GM12878 (cell line): ENCODE measurements around the gene RALGPS1. TPM values are rescaled to one million over a fixed set of nuclear protein-coding genes. Genes with fewer than 3 reads are reported as not detected.

Experiments
- ATAC-seq: fragments of 200-7000 bp; cut with Tn5 transposase; 3 replicates; pipeline ENCODE4 v1.9.1; 2020; ENCODE audit warnings: mild to moderate bottlenecking, moderate library complexity
- BruUV-seq: library from RNA; stranded (reverse); fragments of 400-500 nt; replicated peaks from 2 replicates; lab custom pipeline; 2021; lab: Mats Ljungman, UMichigan
- CTCF ChIA-PET: fragments of 300-600 bp; sonication (Branson Sonifier 250); formaldehyde crosslinking; extraction: SDS; loops from one replicate; lab custom pipeline; 2021; ENCODE audit warnings: inconsistent platforms; lab: Yijun Ruan, JAX
- POLR2A ChIA-PET: fragments of 350-600 bp; formaldehyde crosslinking; extraction: SDS; loops from one replicate; lab custom pipeline; 2021; ENCODE audit warnings: inconsistent platforms; lab: Charles Lee
- RAD21 ChIA-PET: fragments of 300-600 bp; sonication (Branson Sonifier 250); formaldehyde crosslinking; loops from one replicate; lab custom pipeline; 2023; ENCODE audit warnings: antibody characterized with exemption; ENCODE audit not compliant: unreplicated experiment; lab: Charles Lee
- SMC1A ChIA-PET: fragments of 300-600 bp; sonication (Branson Sonifier 250); formaldehyde crosslinking; loops from one replicate; lab custom pipeline; 2023; ENCODE audit not compliant: unreplicated experiment, uncharacterized antibody; lab: Charles Lee
- DNase-seq: peaks from one replicate; pipeline ENCODE4 v3.0.0-alpha.2; 2011; ENCODE audit warnings: low read depth, low spot score
- FAIRE-seq: peaks from 3 replicates; lab custom pipeline; 2011; peaks lifted over from hg19 to GRCh38; lab: Jason Lieb, UNC
- H2AFZ ChIP-seq: 2 replicates; pipeline ENCODE4 v1.6.0; 2011; ENCODE audit warnings: low read depth, low read length, control low read depth; ENCODE audit not compliant: control insufficient read depth
- H3K27ac ChIP-seq: 2 replicates; pipeline ENCODE4 v1.5.1; 2011; ENCODE audit warnings: control low read depth; ENCODE audit not compliant: control insufficient read depth, insufficient read depth
- H3K27me3 ChIP-seq, 2 experiments: replicated peaks in 1 of 2; 2 replicates each; pipeline versions ENCODE4 v1.6.0 to v1.6.1; 2011; ENCODE audit warnings: low read length in 1 of 2; ENCODE audit not compliant: control insufficient read depth in 2 of 2, insufficient read depth in 2 of 2
- H3K36me3 ChIP-seq, 2 experiments: 2 replicates each; pipeline ENCODE4 v1.5.1; 2011; ENCODE audit warnings: low read length in 1 of 2; ENCODE audit not compliant: control insufficient read depth in 2 of 2, insufficient read depth in 2 of 2
- H3K4me1 ChIP-seq: 2 replicates; pipeline ENCODE4 v1.6.1; 2011; ENCODE audit warnings: mild to moderate bottlenecking, low read length, moderate library complexity, mixed read lengths; ENCODE audit not compliant: control insufficient read depth, insufficient read depth
- H3K4me2 ChIP-seq: 2 replicates; pipeline ENCODE4 v1.6.0; 2011; ENCODE audit warnings: control low read depth; ENCODE audit not compliant: control insufficient read depth, insufficient read depth
- H3K4me3 ChIP-seq: fragments of 200-600 bp; sonication (generic); 2 replicates; pipeline ENCODE4 v1.5.1; 2016
- H3K79me2 ChIP-seq: 2 replicates; pipeline ENCODE4 v1.6.0; 2011; ENCODE audit warnings: low read length; ENCODE audit not compliant: control insufficient read depth, insufficient read depth
- H3K9ac ChIP-seq: 2 replicates; pipeline ENCODE4 v1.8.0; 2011; ENCODE audit warnings: low read length, control low read depth, mixed read lengths; ENCODE audit not compliant: control insufficient read depth, insufficient read depth
- H3K9me3 ChIP-seq: replicated peaks from 3 replicates; pipeline ENCODE4 v1.5.1; 2011; ENCODE audit warnings: mild to moderate bottlenecking, low read length; ENCODE audit not compliant: control insufficient read depth, insufficient read depth
- H4K20me1 ChIP-seq: 2 replicates; pipeline ENCODE4 v1.6.0; 2011; ENCODE audit not compliant: control insufficient read depth, insufficient read depth
- CREB1 ChIP-seq: IDR thresholded peaks from 2 replicates; pipeline ENCODE4 v1.6.1; 2012; ENCODE audit warnings: low read depth, mild to moderate bottlenecking, inconsistent platforms
- EZH2 ChIP-seq: IDR thresholded peaks from 2 replicates; pipeline ENCODE4 v1.6.1; 2012; ENCODE audit warnings: low read depth, mild to moderate bottlenecking, control low read depth, inconsistent platforms, low read length, borderline replicate concordance; ENCODE audit not compliant: control insufficient read depth
- IRF4 ChIP-seq: IDR thresholded peaks from 2 replicates; pipeline ENCODE4 v1.6.1; 2011; ENCODE audit warnings: low read depth, low read length
- JUNB ChIP-seq: IDR thresholded peaks from 2 replicates; pipeline ENCODE4 v1.6.1; 2016; ENCODE audit warnings: antibody characterized with exemption, mild to moderate bottlenecking
- MAX ChIP-seq: IDR thresholded peaks from 2 replicates; pipeline ENCODE4 v1.6.1; 2012; ENCODE audit warnings: low read depth, low read length, improper control_type of control experiment
- NFYA ChIP-seq: IDR thresholded peaks from 2 replicates; pipeline ENCODE4 v1.6.1; 2011; ENCODE audit warnings: low read depth, mild to moderate bottlenecking, low read length, improper control_type of control experiment, borderline replicate concordance
- PRDM15 ChIP-seq: fragments of 450-650 bp; formaldehyde crosslinking; IDR thresholded peaks from 2 replicates; pipeline ENCODE4 v1.4.0; 2020; ENCODE audit warnings: mild to moderate bottlenecking, moderate library complexity
- RB1 ChIP-seq: fragments of 450-650 bp; formaldehyde crosslinking; IDR thresholded peaks from 2 replicates; pipeline ENCODE4 v1.6.1; 2017; ENCODE audit warnings: mild to moderate bottlenecking, borderline replicate concordance
- RUNX3 ChIP-seq: IDR thresholded peaks from 2 replicates; pipeline ENCODE4 v1.6.1; 2012; ENCODE audit warnings: low read length, inconsistent platforms
- SIN3A ChIP-seq: IDR thresholded peaks from 2 replicates; pipeline ENCODE4 v1.6.1; 2012; ENCODE audit warnings: low read depth, low read length, improper control_type of control experiment
- SMC3 ChIP-seq: IDR thresholded peaks from 2 replicates; pipeline ENCODE4 v1.6.1; 2011; ENCODE audit warnings: low read length, improper control_type of control experiment, borderline replicate concordance
- SPI1 ChIP-seq: IDR thresholded peaks from 2 replicates; pipeline ENCODE4 v1.6.1; 2011; ENCODE audit warnings: low read depth, mild to moderate bottlenecking, low read length, moderate library complexity, borderline replicate concordance; ENCODE audit not compliant: insufficient read depth
- SRF ChIP-seq, 2 experiments: IDR thresholded peaks; 2 replicates each; pipeline ENCODE4 v1.6.1; 2011; ENCODE audit warnings: low read depth in 2 of 2, low read length in 2 of 2, mild to moderate bottlenecking in 1 of 2, moderate library complexity in 1 of 2
- SUZ12 ChIP-seq: fragments of 200-600 bp; sonication (generic); IDR thresholded peaks from one replicate; pipeline ENCODE4 v1.6.1; 2018; ENCODE audit warnings: antibody characterized with exemption, mild to moderate bottlenecking; ENCODE audit not compliant: unreplicated experiment
- TAF1 ChIP-seq: IDR thresholded peaks from 2 replicates; pipeline ENCODE4 v1.6.1; 2011; ENCODE audit warnings: mild to moderate bottlenecking, low read depth, low read length, borderline replicate concordance
- USF2 ChIP-seq: IDR thresholded peaks from 2 replicates; pipeline ENCODE4 v1.6.1; 2011; ENCODE audit warnings: low read depth, low read length, improper control_type of control experiment, borderline replicate concordance
- YBX1 ChIP-seq: fragments of 450-650 bp; IDR thresholded peaks from 2 replicates; pipeline ENCODE4 v1.6.1; 2016; ENCODE audit warnings: antibody characterized with exemption
- ZNF217 ChIP-seq: fragments of 450-650 bp; IDR thresholded peaks from 2 replicates; pipeline ENCODE4 v1.6.1; 2017; ENCODE audit warnings: antibody characterized with exemption, mild to moderate bottlenecking
- ZNF274 ChIP-seq: IDR thresholded peaks from one replicate; pipeline ENCODE4 v1.8.0; 2011; ENCODE audit not compliant: insufficient read length, insufficient read depth
- WGBS: methylation state at CpG from one replicate; pipeline ENCODE4 v1.1.6; 2016; ENCODE audit warnings: low lambda C conversion rate; ENCODE audit not compliant: insufficient replicate concordance, insufficient coverage; ENCODE audit errors: missing lambda C conversion rate; 5-methylcytosine and 5-hydroxymethylcytosine counted together
- in situ Hi-C: fragments of 300-500 bp; cut with MboI; formaldehyde crosslinking; loops from 9 replicates; pipeline ENCODE4 v1.14.3; 2018; ENCODE audit warnings: mixed read lengths
- intact Hi-C: fragments of 100-400 bp; cut with micrococcal nuclease; formaldehyde crosslinking; loops from one replicate; pipeline ENCODE4 v1.14.2; 2022; ENCODE audit not compliant: unreplicated experiment
- polyA plus RNA-seq, 11 experiments: library from polyadenylated mRNA; depleted of rRNA in 4 of 11; unstranded in 6 of 11; stranded (reverse) in 5 of 11; fragments of >200 nt; fragmentation: Nextera tagmentation in 4 of 11; fragmentation: Illumina TruSeq in 1 of 11; extraction: Ambion mirVana in 4 of 11; extraction: Trizol in 1 of 11; gene quantifications; 1 replicate in 1 of 11; 2 replicates in 10 of 11; pipeline versions ENCODE4 v1.2.1 to v1.2.3, GENCODE V29; 2011 to 2016; ENCODE audit warnings: inconsistent platforms in 2 of 11, missing spikeins in 2 of 11, low read depth in 1 of 11
- total RNA-seq, 4 experiments: library from RNA; depleted of rRNA in 3 of 4; stranded (reverse); fragments of >200 nt in 3 of 4; fragmentation: Illumina TruSeq in 1 of 4; extraction: Trizol in 1 of 4; gene quantifications; 2 replicates each; pipeline versions ENCODE4 v1.2.1 to v1.2.3, GENCODE V29; 2013 to 2021

Gene RALGPS1
- total and polyA plus RNA-seq, 10 of the 15 experiments (the other 5 are each of a cell fraction or from before 2014, with no cell fraction given): 0.13 to 5.6 (median 2.7) TPM

- TF ChIP-seq IRF4: peak; percentile 61; the same call in 1 of the 2 replicates
- no peak for TF ChIP-seq SIN3A
- TF ChIP-seq SPI1: peak; percentile 35; the same call in 1 of the 2 replicates
Measured at GRCh38 chr9:127267793-127268525, 353.4 kb downstream of the RALGPS1 start (continued).

GRCh38 chr9:127269449-127269848 lies 354.9 kb downstream of the RALGPS1 start:
- Histone ChIP-seq H4K20me1 (no peaks in the 10 kb centered on the region), H3K27me3 (no peaks in the 10 kb centered on the region), H3K4me3 (no peak overlapping the region), H3K27ac (peak overlapping the region; percentile 74), H3K4me1 (peaks cover 34% of the 10 kb centered on the region), H3K9ac (no peak overlapping the region), H3K79me2 (peaks cover 2% of the 10 kb centered on the region; the same call in 1 of the 2 replicates), H3K36me3 (no peaks in the 10 kb centered on the region; a peak in 1 of 4 replicates), H2AFZ (no peak overlapping the region), H3K9me3 (no peaks in the 10 kb centered on the region; the same call in 1 of the 3 replicates), H3K4me2 (peak overlapping the region; percentile 45)
- CTCF ChIA-PET: no interaction called here
- intact Hi-C loops (no loop called here), in situ Hi-C loops (no loop called here)
- no TSS peak for BruUV-seq
- WGBS: 39% methylated on average over 1 of the region's 1 CpG
- FAIRE-seq: no peak
- SMC1A ChIA-PET: interaction anchor here (2.5 kb wide), 1 partner anchor 10 kb away, joined by 7 read pairs; no protein-coding TSS in a partner anchor
- RAD21 ChIA-PET: no interaction called here
- POLR2A ChIA-PET: no interaction called here
- DNase-seq: no peak
- ATAC-seq: peak; percentile 64
- TF ChIP-seq CREB1: peak; percentile 80
- no peak for TF ChIP-seq SRF (IDR thresholded peaks at IDR 0.05; ENCODE audit: low read depth in 2 of 2, low read length in 2 of 2)
- TF ChIP-seq SMC3: no peak
- no peak for TF ChIP-seq RB1
- TF ChIP-seq USF2: no peak
- TF ChIP-seq RUNX3: peak; percentile 52; the same call in 1 of the 2 replicates
- no peak for TF ChIP-seq ZNF217
- no peak for TF ChIP-seq SUZ12
- no peak for TF ChIP-seq PRDM15
- peak; percentile 71 for TF ChIP-seq JUNB
- no peak for TF ChIP-seq NFYA
- no peak for TF ChIP-seq YBX1
- TF ChIP-seq TAF1: no peak
- TF ChIP-seq EZH2: no peak
- no peak for TF ChIP-seq MAX
- no peak for TF ChIP-seq ZNF274
